RWPE2 (cell line): ENCODE results near the gene GBA3.

Experiments used
- ATAC-seq: fragments of 200-7000 bp; cut with Tn5 transposase; 3 replicates; pipeline ENCODE4 v1.9.1; 2021; ENCODE audit warnings: low read depth
- DNase-seq: peaks from one replicate; pipeline ENCODE4 v3.0.0-alpha.2; 2020; ENCODE audit warnings: low spot score
- H3K27ac ChIP-seq: fragments of 450-650 bp; 2 replicates; pipeline ENCODE4 v1.5.1; 2017; ENCODE audit warnings: mild to moderate bottlenecking; ENCODE audit not compliant: poor library complexity, severe bottlenecking
- H3K27me3 ChIP-seq: fragments of 250-450 bp; sonication (Bioruptor Pico); 2 replicates; pipeline ENCODE4 v1.5.1; 2021; ENCODE audit warnings: mild to moderate bottlenecking, moderate library complexity; ENCODE audit not compliant: insufficient read depth, poor library complexity, severe bottlenecking
- H3K36me3 ChIP-seq: fragments of 250-450 bp; sonication (Bioruptor Pico); 2 replicates; pipeline ENCODE4 v1.5.1; 2020; ENCODE audit warnings: low read depth, mild to moderate bottlenecking, moderate library complexity
- H3K4me1 ChIP-seq: fragments of 250-450 bp; sonication (Bioruptor Pico); 2 replicates; pipeline ENCODE4 v1.5.1; 2021; ENCODE audit warnings: mild to moderate bottlenecking, moderate library complexity; ENCODE audit not compliant: insufficient read depth, poor library complexity, severe bottlenecking
- H3K4me3 ChIP-seq: fragments of 250-450 bp; sonication (Bioruptor Pico); 2 replicates; pipeline ENCODE4 v1.5.1; 2021; ENCODE audit warnings: mild to moderate bottlenecking, moderate library complexity; ENCODE audit not compliant: severe bottlenecking
- H3K9me3 ChIP-seq: fragments of 250-450 bp; sonication (Bioruptor Pico); 2 replicates; pipeline ENCODE4 v1.5.1; 2021; ENCODE audit warnings: mild to moderate bottlenecking, moderate library complexity; ENCODE audit not compliant: severe bottlenecking
- CTCF ChIP-seq: fragments of 450-650 bp; IDR thresholded peaks from one replicate; pipeline ENCODE4 v1.5.1; 2017; ENCODE audit warnings: mild to moderate bottlenecking, moderate library complexity; ENCODE audit not compliant: poor library complexity, severe bottlenecking

The GBA3 gene

GRCh38 chr4:22736912-22737311 lies 44.2 kb downstream of the GBA3 start:
- TF ChIP-seq CTCF, result no peak
- Histone ChIP-seq H3K4me3 (no peak overlapping the region), H3K27ac (no peak overlapping the region), H3K36me3 (no peaks in the 10 kb centered on the region), H3K4me1 (no peaks in the 10 kb centered on the region), H3K27me3 (peaks cover 13% of the 10 kb centered on the region), H3K9me3 (no peaks in the 10 kb centered on the region)
- DNase-seq (no peak), ATAC-seq (no peak)

- no peak for ATAC-seq
- no peak for TF ChIP-seq CTCF
Measured at GRCh38 chr4:22739968-22740367, 47.2 kb downstream of the GBA3 start.

GRCh38 chr4:22741744-22742143 lies 49.0 kb downstream of the GBA3 start:
- H3K27ac ChIP-seq, result no peak overlapping the region
- ATAC-seq (no peak), DNase-seq (no peak)
- no peaks in the 10 kb centered on the region for H3K4me1 ChIP-seq
- H3K27me3 ChIP-seq, result peaks cover 4% of the 10 kb centered on the region
- no peaks in the 10 kb centered on the region for H3K9me3 ChIP-seq
- H3K4me3 ChIP-seq, result no peak overlapping the region
- H3K36me3 ChIP-seq, result no peaks in the 10 kb centered on the region
- TF ChIP-seq CTCF, result no peak

More at GRCh38 chr4:22739968-22740367, 47.2 kb downstream of the GBA3 start:
- Histone ChIP-seq H3K4me3 (no peak overlapping the region), H3K4me1 (no peaks in the 10 kb centered on the region), H3K9me3 (no peaks in the 10 kb centered on the region), H3K27ac (no peak overlapping the region), H3K27me3 (peaks cover 4% of the 10 kb centered on the region), H3K36me3 (no peaks in the 10 kb centered on the region)
- no peak for DNase-seq

GRCh38 chr4:22743290-22743689 lies 50.6 kb downstream of the GBA3 start:
- no peak for ATAC-seq
- Histone ChIP-seq H3K27me3 (peaks cover 9% of the 10 kb centered on the region), H3K27ac (no peak overlapping the region), H3K36me3 (no peaks in the 10 kb centered on the region), H3K4me3 (no peak overlapping the region), H3K4me1 (no peaks in the 10 kb centered on the region), H3K9me3 (no peaks in the 10 kb centered on the region)
- DNase-seq, result no peak
- TF ChIP-seq CTCF, result no peak

- DNase-seq (no peak), ATAC-seq (no peak)
- H3K27ac ChIP-seq, result no peak overlapping the region
- no peak overlapping the region for H3K4me3 ChIP-seq
- H3K27me3 ChIP-seq, result peaks cover 9% of the 10 kb centered on the region
- H3K4me1 ChIP-seq, result no peaks in the 10 kb centered on the region
- no peaks in the 10 kb centered on the region for H3K9me3 ChIP-seq
- no peaks in the 10 kb centered on the region for H3K36me3 ChIP-seq
- no peak for TF ChIP-seq CTCF
Measured at GRCh38 chr4:22744478-22745062, 51.8 kb downstream of the GBA3 start.
